Astrocyte of the spinal cord (primary cell): Measurements from ENCODE around the gene CRTAC1.

ENCODE experiments used
- DNase-seq: peaks from one replicate; pipeline ENCODE4 v3.0.0; 2011; ENCODE audit warnings: low read depth, low spot score
- H3K4me3 ChIP-seq: 2 replicates; pipeline ENCODE4 v1.5.1; 2011; ENCODE audit warnings: low read depth, mild to moderate bottlenecking, low read length, moderate library complexity
- CTCF ChIP-seq: IDR thresholded peaks from 2 replicates; pipeline ENCODE4 v1.5.1; 2012; ENCODE audit warnings: low read depth, mild to moderate bottlenecking, low read length, inconsistent platforms
- in situ Hi-C: cut with HindIII; loops from 2 replicates; pipeline ENCODE4 v1.10.0; 2017; ENCODE audit warnings: low sequenced_read_pairs

Gene CRTAC1

GRCh38 chr10:97827702-97828291, 202.6 kb downstream of the CRTAC1 start:
- in situ Hi-C loops = no loop called here
- TF ChIP-seq CTCF = no peak
- H3K4me3 ChIP-seq = no peak overlapping the region
- no peak for DNase-seq

GRCh38 chr10:97826892-97827291, 203.5 kb downstream of the CRTAC1 start:
- in situ Hi-C loops = no loop called here

GRCh38 chr10:97825020-97825760, 205.2 kb downstream of the CRTAC1 start:
- in situ Hi-C loops = no loop called here
- no peak for TF ChIP-seq CTCF
- no peak for DNase-seq
- no peak overlapping the region for H3K4me3 ChIP-seq

More at GRCh38 chr10:97826892-97827291, 203.5 kb downstream of the CRTAC1 start:
- DNase-seq = no peak
- no peak overlapping the region for H3K4me3 ChIP-seq
- no peak for TF ChIP-seq CTCF

- in situ Hi-C loops = no loop called here
- H3K4me3 ChIP-seq = no peak overlapping the region
- TF ChIP-seq CTCF = no peak
- DNase-seq = no peak
These were observed 206.7 kb downstream of the CRTAC1 start for GRCh38 chr10:97823734-97824133.

- in situ Hi-C loops = no loop called here
- no peak overlapping the region for H3K4me3 ChIP-seq
- no peak for TF ChIP-seq CTCF
- no peak for DNase-seq
These were observed 208.1 kb downstream of the CRTAC1 start for GRCh38 chr10:97822261-97822687.

GRCh38 chr10:97821308-97822038, 208.9 kb downstream of the CRTAC1 start:
- TF ChIP-seq CTCF = no peak
- in situ Hi-C loops = no loop called here
- H3K4me3 ChIP-seq = no peak overlapping the region
- DNase-seq = no peak
